GM23248 (cell line): ENCODE measurements around the gene NPPB. TPM values are rescaled to one million over a fixed set of nuclear protein-coding genes. Genes with fewer than 3 reads are reported as not detected.
A peak's percentile ranks its signal among the peaks of the same experiment; 100 is the strongest.

Experiments used
- DNase-seq: peaks from one replicate; pipeline ENCODE4 v3.0.0-alpha.2; 2015
- H2AFZ ChIP-seq: fragments of 200-600 bp; sonication (generic); 2 replicates; pipeline ENCODE4 v1.6.1; 2016; ENCODE audit warnings: antibody characterized with exemption
- H3F3A ChIP-seq: fragments of 200-600 bp; sonication (generic); 2 replicates; pipeline ENCODE4 v1.6.1; 2016; ENCODE audit warnings: mild to moderate bottlenecking, antibody characterized with exemption, mixed run types; ENCODE audit not compliant: insufficient read depth
- H3K27ac ChIP-seq: fragments of 200-600 bp; sonication (generic); 2 replicates; pipeline ENCODE4 v1.5.1; 2016; ENCODE audit warnings: mild to moderate bottlenecking
- H3K27me3 ChIP-seq: fragments of 200-600 bp; sonication (generic); replicated peaks from 2 replicates; pipeline ENCODE4 v1.6.1; 2016; ENCODE audit warnings: mild to moderate bottlenecking; ENCODE audit not compliant: insufficient read depth
- H3K36me3 ChIP-seq: fragments of 200-600 bp; sonication (generic); 2 replicates; pipeline ENCODE4 v1.6.1; 2016; ENCODE audit warnings: low read depth, mild to moderate bottlenecking
- H3K4me1 ChIP-seq: fragments of 200-600 bp; sonication (generic); 2 replicates; pipeline ENCODE4 v1.6.1; 2016; ENCODE audit warnings: mild to moderate bottlenecking; ENCODE audit not compliant: insufficient read depth
- H3K4me2 ChIP-seq: fragments of 200-600 bp; sonication (generic); one replicate; pipeline ENCODE4 v1.6.1; 2016; ENCODE audit warnings: mild to moderate bottlenecking; ENCODE audit not compliant: unreplicated experiment
- H3K4me3 ChIP-seq: fragments of 200-600 bp; sonication (generic); 2 replicates; pipeline ENCODE4 v1.5.1; 2016; ENCODE audit warnings: mild to moderate bottlenecking
- H3K79me2 ChIP-seq: fragments of 200-600 bp; sonication (generic); 2 replicates; pipeline ENCODE4 v1.6.1; 2016; ENCODE audit warnings: mild to moderate bottlenecking; ENCODE audit not compliant: insufficient read depth
- H3K9ac ChIP-seq: fragments of 200-600 bp; sonication (generic); 2 replicates; pipeline ENCODE4 v1.6.1; 2016; ENCODE audit warnings: mild to moderate bottlenecking
- H3K9me2 ChIP-seq: fragments of 200-600 bp; sonication (generic); 2 replicates; pipeline ENCODE4 v1.6.1; 2016; ENCODE audit warnings: mixed run types, mild to moderate bottlenecking, moderate library complexity; ENCODE audit not compliant: insufficient read depth
- H3K9me3 ChIP-seq: fragments of 200-600 bp; sonication (generic); one replicate; pipeline ENCODE4 v1.6.1; 2017; ENCODE audit warnings: low read depth
- H4K20me1 ChIP-seq: fragments of 200-600 bp; sonication (generic); 2 replicates; pipeline ENCODE4 v1.6.0; 2016; ENCODE audit not compliant: insufficient read depth
- EZH2 ChIP-seq: fragments of 200-600 bp; sonication (generic); IDR thresholded peaks from 2 replicates; pipeline ENCODE4 v1.6.1; 2018; ENCODE audit warnings: antibody characterized with exemption, mild to moderate bottlenecking; ENCODE audit not compliant: insufficient read depth, poor library complexity, severe bottlenecking
- EZH2phosphoT487 ChIP-seq: fragments of 200-600 bp; sonication (generic); IDR thresholded peaks from 2 replicates; pipeline ENCODE4 v1.6.1; 2018; ENCODE audit warnings: antibody characterized with exemption, moderate library complexity, mild to moderate bottlenecking, low read depth; ENCODE audit not compliant: insufficient read depth
- WGBS, 2 experiments: methylation state at CpG; one replicate each; pipeline ENCODE4 v1.1.6; 2015 to 2017; ENCODE audit warnings: low lambda C conversion rate in 2 of 2, low coverage in 1 of 2; ENCODE audit errors: missing lambda C conversion rate in 2 of 2; 5-methylcytosine and 5-hydroxymethylcytosine counted together
- in situ Hi-C: fragments of 300-500 bp; cut with MboI; formaldehyde crosslinking; loops from 2 replicates; pipeline ENCODE4 v1.15.0; 2020
- polyA plus RNA-seq: library from polyadenylated mRNA; unstranded; fragments of >200 nt; fragmentation: Nextera tagmentation; extraction: Ambion mirVana; gene quantifications from 2 replicates; pipeline ENCODE4 v1.2.1, GENCODE V29; 2016
- total RNA-seq: library from RNA; depleted of rRNA; stranded (reverse); fragments of >200 nt; shearing (Covaris generic); gene quantifications from 2 replicates; pipeline ENCODE4 v1.2.3, GENCODE V29; 2014

The NPPB gene
- total and polyA plus RNA-seq, 2 experiments from 2014 or later, result not detected

DNA sequence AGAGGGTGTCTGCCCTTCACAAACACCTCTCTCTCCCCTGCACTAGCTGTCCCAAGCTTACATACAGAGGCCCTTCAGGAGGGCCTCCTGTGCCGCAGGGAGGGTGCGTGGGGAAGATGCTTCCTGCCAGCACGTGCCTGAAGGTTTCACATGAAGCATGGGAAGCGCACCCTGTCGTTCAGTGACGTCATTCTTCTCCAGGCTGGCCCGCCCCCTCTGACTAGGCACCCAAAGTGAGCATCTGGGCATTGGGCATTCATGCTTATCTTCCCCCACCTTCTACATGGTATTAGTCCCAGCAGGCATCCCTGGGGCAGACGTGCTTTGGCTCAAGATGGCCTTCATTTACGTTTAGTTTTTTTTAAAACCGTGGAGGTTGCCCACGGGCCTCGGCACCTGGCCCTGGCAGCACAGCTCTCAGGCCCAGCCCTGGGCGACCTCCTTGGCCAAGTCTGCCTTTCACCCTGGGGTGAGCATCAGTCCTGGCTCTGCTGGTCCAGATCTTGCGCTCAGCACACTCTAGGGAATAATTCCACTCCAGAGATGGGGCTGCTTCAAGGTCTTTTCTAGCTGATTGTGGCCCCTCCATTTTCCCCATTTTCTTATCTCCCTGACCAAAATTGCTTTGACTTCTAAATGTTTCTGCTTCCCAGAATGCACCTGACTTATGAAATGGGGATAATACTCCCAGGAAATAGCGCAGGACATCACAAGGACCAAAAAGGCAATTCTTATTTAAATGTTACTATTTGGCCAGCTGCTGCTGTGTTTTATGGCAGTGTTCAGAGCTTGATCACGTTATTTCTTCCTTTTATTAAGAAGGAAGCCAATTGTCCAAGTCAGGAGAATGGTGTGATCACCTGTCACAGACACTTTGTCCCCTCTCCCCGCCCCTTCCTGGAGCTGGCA, 17.2 kb downstream of the NPPB start:
- H3F3A ChIP-seq, result no peaks in the 10 kb centered on the region
- no peak overlapping the region for H3K27ac ChIP-seq
- no peaks in the 10 kb centered on the region for H4K20me1 ChIP-seq
- H3K9me2 ChIP-seq, result no peaks in the 10 kb centered on the region
- no peak for DNase-seq
- H3K79me2 ChIP-seq, result no peaks in the 10 kb centered on the region
- TF ChIP-seq EZH2 (no peak), EZH2phosphoT487 (no peak)
- no peak overlapping the region for H3K4me2 ChIP-seq
- WGBS, 2 experiments, result 84% methylated on average over 17 of the region's 17 CpGs
- H3K36me3 ChIP-seq, result peaks cover 27% of the 10 kb centered on the region
- in situ Hi-C loops, result no loop called here
- H3K4me3 ChIP-seq, result no peak overlapping the region
- no peaks in the 10 kb centered on the region for H3K27me3 ChIP-seq
- no peak overlapping the region for H3K9ac ChIP-seq
- H3K9me3 ChIP-seq, result no peaks in the 10 kb centered on the region
- H2AFZ ChIP-seq, result no peak overlapping the region
- no peaks in the 10 kb centered on the region for H3K4me1 ChIP-seq

DNA sequence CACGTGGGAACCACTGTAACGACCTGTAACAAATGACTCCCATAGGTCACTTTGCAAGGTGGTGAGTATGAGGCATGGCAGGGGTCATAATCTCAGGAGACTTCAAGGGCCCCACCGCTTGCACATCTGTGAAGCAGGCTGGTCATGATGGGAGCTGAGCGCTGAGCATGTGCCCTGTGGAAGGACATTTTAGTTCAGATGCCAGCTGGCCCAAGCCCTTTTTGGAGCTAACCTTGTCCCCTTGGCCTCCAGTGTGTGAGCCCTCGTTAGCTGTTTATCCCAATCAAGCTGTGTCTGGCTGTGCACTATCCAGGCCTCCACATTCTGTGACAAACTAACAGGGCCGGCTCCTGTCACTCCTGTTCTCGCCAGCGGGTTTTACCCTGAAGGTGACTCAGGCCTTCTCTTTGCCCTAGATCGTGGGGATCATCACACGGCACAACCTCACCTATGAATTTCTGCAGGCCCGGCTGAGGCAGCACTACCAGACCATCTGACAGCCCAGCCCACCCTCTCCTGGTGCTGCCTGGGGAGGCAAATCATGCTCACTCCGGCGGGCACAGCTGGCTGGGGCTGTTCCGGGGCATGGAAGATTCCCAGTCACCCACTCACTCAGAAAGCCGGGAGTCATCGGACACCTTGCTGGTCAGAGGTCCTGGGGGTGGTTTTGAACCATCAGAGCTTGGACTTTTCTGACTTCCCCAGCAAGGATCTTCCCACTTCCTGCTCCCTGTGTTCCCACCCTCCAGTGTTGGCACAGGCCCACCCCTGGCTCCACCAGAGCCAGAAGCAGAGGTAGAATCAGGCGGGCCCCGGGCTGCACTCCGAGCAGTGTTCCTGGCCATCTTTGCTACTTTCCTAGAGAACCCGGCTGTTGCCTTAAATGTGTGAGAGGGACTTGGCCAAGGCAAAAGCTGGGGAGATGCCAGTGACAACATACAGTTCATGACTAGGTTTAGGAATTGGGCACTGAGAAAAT, 18.7 kb downstream of the NPPB start:
- Histone ChIP-seq H3K27me3 (no peaks in the 10 kb centered on the region), H3K4me2 (no peak overlapping the region), H2AFZ (no peak overlapping the region), H3K9ac (no peak overlapping the region), H3K4me1 (no peaks in the 10 kb centered on the region), H3K27ac (no peak overlapping the region), H3K79me2 (no peaks in the 10 kb centered on the region), H3K9me3 (no peaks in the 10 kb centered on the region), H3K36me3 (peaks cover 28% of the 10 kb centered on the region), H3K9me2 (no peaks in the 10 kb centered on the region), H4K20me1 (no peaks in the 10 kb centered on the region), H3K4me3 (no peak overlapping the region), H3F3A (no peaks in the 10 kb centered on the region)
- DNase-seq, result no peak
- WGBS, 2 experiments, result 85% methylated on average over 20 of the region's 20 CpGs
- in situ Hi-C loops, result no loop called here
- TF ChIP-seq EZH2phosphoT487, result no peak
- TF ChIP-seq EZH2, result no peak

- Histone ChIP-seq H4K20me1 (no peaks in the 10 kb centered on the region), H3K27ac (no peak overlapping the region), H3K79me2 (no peaks in the 10 kb centered on the region), H3K9ac (no peak overlapping the region), H2AFZ (no peak overlapping the region), H3K4me1 (no peaks in the 10 kb centered on the region), H3K9me2 (no peaks in the 10 kb centered on the region), H3K27me3 (no peaks in the 10 kb centered on the region), H3K36me3 (peaks cover 32% of the 10 kb centered on the region), H3K4me2 (no peak overlapping the region), H3K4me3 (no peak overlapping the region), H3K9me3 (no peaks in the 10 kb centered on the region), H3F3A (no peaks in the 10 kb centered on the region)
- peak; percentile 79 for DNase-seq
- WGBS, 2 experiments, result 62 to 63% methylated on average over 35 to 38 of the region's 40 CpGs
- TF ChIP-seq EZH2phosphoT487 (no peak), EZH2 (no peak)
- in situ Hi-C loops, result no loop called here
Observed at GRCh38 chr1:11838349-11839272, 20.1 kb downstream of the NPPB start.
